Hepatocyte (in vitro differentiated cells): ENCODE results near the gene ZNF71.

Experiments
- EZH2 ChIP-seq: fragments of 200-600 bp; sonication (generic); IDR thresholded peaks from 2 replicates; pipeline ENCODE4 v1.6.1; 2016; ENCODE audit warnings: antibody characterized with exemption, mild to moderate bottlenecking, borderline replicate concordance
- TF ChIP-seq, protein P1 (sequence below): fragments of 200-600 bp; sonication (generic); IDR thresholded peaks from 2 replicates; pipeline ENCODE4 v1.5.1; 2016; ENCODE audit warnings: antibody characterized with exemption, mild to moderate bottlenecking; ENCODE audit not compliant: poor library complexity

DNA sequence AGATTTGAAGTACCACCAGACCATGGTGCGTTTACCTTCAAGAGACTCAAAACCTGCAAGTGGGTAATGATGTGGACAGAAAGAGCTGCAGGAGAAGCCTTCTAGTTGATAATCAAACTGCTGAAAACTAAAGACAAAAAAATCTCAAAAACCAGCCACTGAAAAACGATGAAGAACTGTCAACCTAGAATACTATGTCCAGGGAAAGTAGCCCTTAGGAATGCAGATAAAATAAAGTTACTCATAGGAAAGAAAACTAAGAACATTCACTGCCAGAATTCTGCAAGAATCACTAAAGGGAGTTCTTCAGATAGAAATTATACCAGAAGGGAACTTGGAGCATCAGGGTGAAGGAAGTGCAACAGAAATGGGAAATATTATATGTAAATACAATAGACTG lies 22.5 kb upstream of the ZNF71 start:
- no peak for TF ChIP-seq EZH2
- TF ChIP-seq, protein P1, sequence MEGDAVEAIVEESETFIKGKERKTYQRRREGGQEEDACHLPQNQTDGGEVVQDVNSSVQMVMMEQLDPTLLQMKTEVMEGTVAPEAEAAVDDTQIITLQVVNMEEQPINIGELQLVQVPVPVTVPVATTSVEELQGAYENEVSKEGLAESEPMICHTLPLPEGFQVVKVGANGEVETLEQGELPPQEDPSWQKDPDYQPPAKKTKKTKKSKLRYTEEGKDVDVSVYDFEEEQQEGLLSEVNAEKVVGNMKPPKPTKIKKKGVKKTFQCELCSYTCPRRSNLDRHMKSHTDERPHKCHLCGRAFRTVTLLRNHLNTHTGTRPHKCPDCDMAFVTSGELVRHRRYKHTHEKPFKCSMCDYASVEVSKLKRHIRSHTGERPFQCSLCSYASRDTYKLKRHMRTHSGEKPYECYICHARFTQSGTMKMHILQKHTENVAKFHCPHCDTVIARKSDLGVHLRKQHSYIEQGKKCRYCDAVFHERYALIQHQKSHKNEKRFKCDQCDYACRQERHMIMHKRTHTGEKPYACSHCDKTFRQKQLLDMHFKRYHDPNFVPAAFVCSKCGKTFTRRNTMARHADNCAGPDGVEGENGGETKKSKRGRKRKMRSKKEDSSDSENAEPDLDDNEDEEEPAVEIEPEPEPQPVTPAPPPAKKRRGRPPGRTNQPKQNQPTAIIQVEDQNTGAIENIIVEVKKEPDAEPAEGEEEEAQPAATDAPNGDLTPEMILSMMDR, result no peak
